Measurements from ENCODE around the gene GP5. TPM values are rescaled to one million over a fixed set of nuclear protein-coding genes. Genes with fewer than 3 reads are reported as not detected.

Gene GP5
- total RNA-seq, 2 donors from 2014 or later = 0.09 to 0.13 TPM

DNA sequence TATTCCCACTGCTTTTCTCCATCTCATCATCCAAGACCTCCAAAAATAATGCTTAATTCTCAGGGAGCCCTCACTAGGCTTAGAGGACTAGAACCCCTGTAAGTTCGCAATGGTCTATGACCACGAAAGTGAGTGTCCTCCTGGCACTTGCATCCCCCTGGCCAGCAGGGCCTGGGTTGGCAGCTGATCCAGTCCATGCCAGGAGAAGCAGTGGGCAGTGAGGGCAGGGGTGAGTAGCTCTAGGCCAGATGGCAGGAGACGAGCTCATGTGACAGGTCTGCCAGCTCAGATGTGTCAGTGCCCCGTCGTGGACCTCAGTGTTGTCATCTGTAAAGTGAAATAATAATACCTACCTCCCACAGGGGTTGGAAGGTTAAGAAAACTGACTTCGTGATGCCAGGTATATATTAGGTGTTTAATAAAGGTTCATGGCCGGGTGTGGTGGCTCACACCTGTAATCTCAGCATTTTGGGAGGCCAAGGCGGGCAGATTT lies 11.1 kb downstream of the GP5 start:
- no peak overlapping the region for H3K9ac ChIP-seq (ENCODE audit: extremely low read depth, low read length, poor library complexity, severe bottlenecking)
- no peak for DNase-seq
- H3K27me3 Mint-ChIP-seq (ENCODE audit: insufficient read depth) = peaks cover 34% of the 10 kb centered on the region
- H3K27ac Mint-ChIP-seq = no peak overlapping the region
- peaks cover 39% of the 10 kb centered on the region for H3K27me3 ChIP-seq (ENCODE audit: control insufficient read depth, insufficient read depth, low read length, poor library complexity, severe bottlenecking)
- H3K36me3 ChIP-seq (ENCODE audit: control insufficient read depth, insufficient read depth, low read length) = no peaks in the 10 kb centered on the region
- H3K9me3 Mint-ChIP-seq = peaks cover 9% of the 10 kb centered on the region
- no peak overlapping the region for H3K4me3 ChIP-seq (ENCODE audit: low read length)
- peaks cover 9% of the 10 kb centered on the region for H3K9me3 ChIP-seq (ENCODE audit: control insufficient read depth, low read length)
- no peak overlapping the region for H3K4me3 Mint-ChIP-seq
- WGBS, 2 experiments (ENCODE audit: insufficient coverage in 1 of 2, insufficient read length in 1 of 2) = 89 to 100% methylated on average over 6 to 7 of the region's 8 CpGs
- H3K27ac ChIP-seq (ENCODE audit: low read depth, low read length) = no peak overlapping the region
- TF ChIP-seq, protein P1, sequence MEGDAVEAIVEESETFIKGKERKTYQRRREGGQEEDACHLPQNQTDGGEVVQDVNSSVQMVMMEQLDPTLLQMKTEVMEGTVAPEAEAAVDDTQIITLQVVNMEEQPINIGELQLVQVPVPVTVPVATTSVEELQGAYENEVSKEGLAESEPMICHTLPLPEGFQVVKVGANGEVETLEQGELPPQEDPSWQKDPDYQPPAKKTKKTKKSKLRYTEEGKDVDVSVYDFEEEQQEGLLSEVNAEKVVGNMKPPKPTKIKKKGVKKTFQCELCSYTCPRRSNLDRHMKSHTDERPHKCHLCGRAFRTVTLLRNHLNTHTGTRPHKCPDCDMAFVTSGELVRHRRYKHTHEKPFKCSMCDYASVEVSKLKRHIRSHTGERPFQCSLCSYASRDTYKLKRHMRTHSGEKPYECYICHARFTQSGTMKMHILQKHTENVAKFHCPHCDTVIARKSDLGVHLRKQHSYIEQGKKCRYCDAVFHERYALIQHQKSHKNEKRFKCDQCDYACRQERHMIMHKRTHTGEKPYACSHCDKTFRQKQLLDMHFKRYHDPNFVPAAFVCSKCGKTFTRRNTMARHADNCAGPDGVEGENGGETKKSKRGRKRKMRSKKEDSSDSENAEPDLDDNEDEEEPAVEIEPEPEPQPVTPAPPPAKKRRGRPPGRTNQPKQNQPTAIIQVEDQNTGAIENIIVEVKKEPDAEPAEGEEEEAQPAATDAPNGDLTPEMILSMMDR (conservative IDR thresholded peaks at IDR 0.05) = no peak
- no peaks in the 10 kb centered on the region for H3K36me3 Mint-ChIP-seq (ENCODE audit: low read depth)
- H3K4me1 ChIP-seq (ENCODE audit: control insufficient read depth, insufficient read depth, low read length) = peaks cover 12% of the 10 kb centered on the region
- peaks cover 23% of the 10 kb centered on the region for H3K4me1 Mint-ChIP-seq

DNA sequence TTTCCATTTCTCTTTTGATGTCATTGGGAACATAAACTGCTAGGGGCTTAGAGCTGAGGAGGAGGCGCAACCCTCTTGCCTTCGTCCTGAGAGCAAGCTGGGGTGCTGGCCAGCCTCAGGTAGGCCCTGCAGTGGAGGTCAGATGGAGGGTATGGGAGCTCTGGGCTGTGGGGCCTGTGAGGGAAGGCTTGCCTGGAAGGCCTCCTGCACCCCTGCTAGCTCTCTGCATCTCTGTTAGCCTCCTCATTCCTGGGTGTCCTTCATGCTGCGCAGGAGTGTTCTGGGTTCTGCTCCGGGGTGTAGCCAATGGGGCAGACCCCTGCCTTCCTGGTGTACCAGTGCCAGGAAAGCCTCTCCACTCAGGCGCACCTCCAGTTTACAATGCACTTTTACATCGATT lies 11.8 kb downstream of the GP5 start:
- Mint-ChIP-seq H3K4me1 (peaks cover 30% of the 10 kb centered on the region), H3K36me3 (ENCODE audit: low read depth) (no peaks in the 10 kb centered on the region)
- TF ChIP-seq, protein P1 (conservative IDR thresholded peaks at IDR 0.05) = no peak

DNA sequence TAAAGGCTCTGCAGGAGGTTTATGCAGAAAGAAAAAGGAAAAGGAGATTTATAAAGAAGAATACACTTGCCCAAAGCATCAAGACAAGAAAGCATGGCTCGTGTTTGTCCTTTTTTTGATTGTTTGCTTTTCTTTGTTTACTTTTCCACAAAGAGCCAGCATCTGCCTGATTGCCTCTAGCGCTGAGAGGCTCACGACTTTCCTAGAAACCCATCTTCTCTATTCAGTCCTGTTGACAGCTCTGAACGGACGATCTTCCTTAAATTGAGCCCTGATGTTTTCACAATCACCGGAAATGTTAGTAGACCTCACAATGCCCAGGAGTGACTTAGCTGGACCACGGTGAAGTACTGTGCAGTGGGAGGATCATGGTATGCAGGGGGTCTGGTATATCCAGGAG lies 12.4 kb downstream of the GP5 start:
- H3K4me1 ChIP-seq (ENCODE audit: control insufficient read depth, insufficient read depth, low read length) = peaks cover 19% of the 10 kb centered on the region
- Mint-ChIP-seq H3K27ac (no peak overlapping the region), H3K36me3 (ENCODE audit: low read depth) (no peaks in the 10 kb centered on the region), H3K9me3 (peaks cover 9% of the 10 kb centered on the region), H3K4me1 (peaks cover 30% of the 10 kb centered on the region), H3K27me3 (ENCODE audit: insufficient read depth) (peaks cover 39% of the 10 kb centered on the region), H3K4me3 (no peak overlapping the region)
- no peak overlapping the region for H3K9ac ChIP-seq (ENCODE audit: extremely low read depth, low read length, poor library complexity, severe bottlenecking)
- H3K27me3 ChIP-seq (ENCODE audit: control insufficient read depth, insufficient read depth, low read length, poor library complexity, severe bottlenecking) = peaks cover 39% of the 10 kb centered on the region
- H3K36me3 ChIP-seq (ENCODE audit: control insufficient read depth, insufficient read depth, low read length) = no peaks in the 10 kb centered on the region
- no peak for DNase-seq
- H3K9me3 ChIP-seq (ENCODE audit: control insufficient read depth, low read length) = peaks cover 9% of the 10 kb centered on the region
- TF ChIP-seq, protein P1 (conservative IDR thresholded peaks at IDR 0.05) = no peak
- H3K27ac ChIP-seq (ENCODE audit: low read depth, low read length) = no peak overlapping the region
- H3K4me3 ChIP-seq (ENCODE audit: low read length) = no peak overlapping the region
- 82 to 84% methylated on average over 7 of the region's 7 CpGs for WGBS, 2 experiments (ENCODE audit: insufficient coverage in 1 of 2, insufficient read length in 1 of 2)

More for the DNA sequence above, 11.8 kb downstream of the GP5 start:
- H3K36me3 ChIP-seq (ENCODE audit: control insufficient read depth, insufficient read depth, low read length) = no peaks in the 10 kb centered on the region
- no peak overlapping the region for H3K9ac ChIP-seq (ENCODE audit: extremely low read depth, low read length, poor library complexity, severe bottlenecking)
- peaks cover 39% of the 10 kb centered on the region for H3K27me3 ChIP-seq (ENCODE audit: control insufficient read depth, insufficient read depth, low read length, poor library complexity, severe bottlenecking)
- no peak overlapping the region for H3K27ac Mint-ChIP-seq
- H3K27me3 Mint-ChIP-seq (ENCODE audit: insufficient read depth) = peaks cover 36% of the 10 kb centered on the region
- H3K4me1 ChIP-seq (ENCODE audit: control insufficient read depth, insufficient read depth, low read length) = peaks cover 19% of the 10 kb centered on the region
- H3K27ac ChIP-seq (ENCODE audit: low read depth, low read length) = no peak overlapping the region
- DNase-seq = no peak
- H3K4me3 ChIP-seq (ENCODE audit: low read length) = no peak overlapping the region
- peaks cover 9% of the 10 kb centered on the region for H3K9me3 ChIP-seq (ENCODE audit: control insufficient read depth, low read length)
- H3K4me3 Mint-ChIP-seq = no peak overlapping the region
- WGBS, 2 experiments (ENCODE audit: insufficient coverage in 1 of 2, insufficient read length in 1 of 2) = 96 to 100% methylated on average over 5 to 6 of the region's 6 CpGs
- H3K9me3 Mint-ChIP-seq = peaks cover 9% of the 10 kb centered on the region
